ENCODE measurements around the gene KCNK3.
"Not testable (repeated sequence)": the region's sequence is repeated elsewhere in the genome, so short reads cannot be mapped to it uniquely, and the experiment has no call there.

KCNK3 gene

GRCh38 chr2:26756337-26756736 is 63.8 kb downstream of the KCNK3 start:
- DNase-seq (ENCODE audit: low read depth in 3 of 3), result no peak

- no peak for DNase-seq (ENCODE audit: low read depth in 3 of 3)
These were observed 65.6 kb downstream of the KCNK3 start for GRCh38 chr2:26757873-26758789.

- DNase-seq (ENCODE audit: low read depth in 3 of 3), result no peak
These were observed 66.3 kb downstream of the KCNK3 start for GRCh38 chr2:26758790-26759321.

GRCh38 chr2:26759845-26760244 is 67.3 kb downstream of the KCNK3 start:
- no peak for DNase-seq (ENCODE audit: low read depth in 3 of 3)

DNA sequence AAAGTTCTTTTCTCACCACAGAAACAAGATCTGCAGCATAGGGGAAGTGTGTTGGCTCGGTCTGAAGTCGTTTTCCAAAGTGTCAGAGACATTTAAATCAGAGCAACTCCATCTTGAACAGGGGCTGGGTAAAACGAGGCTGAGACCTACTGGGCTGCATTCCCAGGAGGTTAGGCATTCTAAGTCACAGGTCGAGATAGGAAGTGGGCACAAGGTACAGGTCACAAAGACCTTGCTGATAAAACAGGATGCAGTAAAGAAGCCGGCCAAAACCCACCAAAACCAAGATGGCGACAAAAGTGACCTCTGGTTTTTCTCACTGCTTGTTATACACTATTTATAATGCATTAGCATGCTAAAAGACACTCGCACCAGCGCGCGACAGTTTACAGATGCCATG is 68.5 kb downstream of the KCNK3 start:
- not testable (repeated sequence) for DNase-seq (ENCODE audit: low read depth in 3 of 3)

DNA sequence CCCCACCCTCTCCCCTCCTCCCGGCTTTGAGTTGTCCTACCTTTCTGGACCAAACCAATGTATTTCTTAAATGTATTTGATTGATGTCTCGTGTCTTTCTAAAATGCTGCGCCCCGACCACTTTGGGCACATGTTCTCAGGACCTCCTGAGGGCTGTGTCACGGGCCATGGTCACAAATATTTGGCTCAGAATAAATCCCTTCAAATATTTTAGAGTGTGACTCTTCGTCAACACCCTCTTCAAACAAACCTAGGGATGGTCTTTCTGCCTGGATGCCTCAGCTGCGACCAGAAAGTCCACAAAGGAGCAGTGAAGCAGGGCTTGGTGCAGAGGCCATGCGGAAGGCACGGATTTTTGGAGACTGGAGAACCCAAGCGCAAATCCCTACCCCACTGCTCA is 70.5 kb downstream of the KCNK3 start:
- no peak for DNase-seq (ENCODE audit: low read depth in 3 of 3)

GRCh38 chr2:26764078-26764887 is 71.8 kb downstream of the KCNK3 start, which contains the start of gene SLC35F6:
Gene SLC35F6, plus strand, starts transcription at chr2:26764284. Its CDS starts 66 bp downstream, at chr2:26764350.
- DNase-seq (ENCODE audit: low read depth in 3 of 3), result peak; percentile 58 to 76 (median 67)

GRCh38 chr2:26764906-26765305 is 72.4 kb downstream of the KCNK3 start:
- no peak for DNase-seq (ENCODE audit: low read depth in 3 of 3)

GRCh38 chr2:26765475-26766200 is 73.1 kb downstream of the KCNK3 start:
- DNase-seq (ENCODE audit: low read depth in 3 of 3), result no peak

DNA sequence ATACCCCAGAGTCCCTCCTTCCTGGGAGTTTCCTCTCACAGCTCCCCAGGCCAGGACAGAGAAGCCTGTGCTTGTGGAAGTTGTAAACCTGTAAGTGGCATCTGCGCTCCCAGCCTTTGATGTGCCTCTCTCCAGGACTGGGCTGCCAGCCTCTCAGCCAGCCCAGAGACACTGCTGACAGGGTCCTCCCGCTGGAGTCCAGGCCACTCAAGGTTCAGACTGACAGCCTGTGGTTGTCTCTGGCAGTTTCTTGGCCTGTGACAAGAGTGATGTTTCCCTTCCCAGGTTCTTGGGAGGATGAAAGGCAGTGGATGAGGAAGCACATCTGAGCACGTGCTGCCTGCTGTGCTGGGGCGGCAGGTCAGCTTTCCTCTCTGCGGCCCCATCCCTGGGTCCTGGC is 74.6 kb downstream of the KCNK3 start:
- no peak for DNase-seq (ENCODE audit: low read depth in 3 of 3)

DNA sequence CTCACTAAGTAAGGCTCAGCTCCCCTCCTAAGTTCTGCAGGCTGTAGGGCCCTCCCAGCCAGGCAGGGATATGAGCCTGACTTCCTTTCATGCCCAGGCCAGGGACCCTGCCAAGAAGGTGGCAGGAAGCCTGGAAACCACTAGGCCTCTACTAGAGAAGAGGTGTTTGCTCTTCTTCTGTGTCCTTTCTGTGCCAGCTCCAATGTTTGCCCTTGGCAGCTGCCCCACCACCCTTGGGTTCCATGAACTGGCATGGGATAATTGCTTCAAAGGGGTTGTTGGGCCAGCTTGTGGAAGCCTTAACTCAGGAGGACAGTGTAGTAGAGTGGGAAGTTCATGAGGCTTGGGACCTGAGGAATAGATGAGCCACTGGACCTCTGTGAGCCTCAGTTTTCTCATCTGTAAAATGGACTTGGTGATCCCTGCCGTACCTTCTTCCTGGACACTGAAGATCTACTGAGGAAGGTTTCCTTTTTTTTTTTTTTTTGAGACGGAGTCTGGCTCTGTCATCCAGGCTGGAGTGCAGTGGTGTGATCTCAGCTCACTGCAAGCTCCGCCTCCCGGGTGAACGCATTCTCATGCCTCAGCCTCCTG is 75.5 kb downstream of the KCNK3 start:
- DNase-seq (ENCODE audit: low read depth in 3 of 3), result no peak

GRCh38 chr2:26768759-26769088 is 76.2 kb downstream of the KCNK3 start:
- DNase-seq (ENCODE audit: low read depth in 3 of 3), result no peak

GRCh38 chr2:26769089-26769761 is 76.7 kb downstream of the KCNK3 start:
- DNase-seq (ENCODE audit: low read depth in 3 of 3), result no peak

DNA sequence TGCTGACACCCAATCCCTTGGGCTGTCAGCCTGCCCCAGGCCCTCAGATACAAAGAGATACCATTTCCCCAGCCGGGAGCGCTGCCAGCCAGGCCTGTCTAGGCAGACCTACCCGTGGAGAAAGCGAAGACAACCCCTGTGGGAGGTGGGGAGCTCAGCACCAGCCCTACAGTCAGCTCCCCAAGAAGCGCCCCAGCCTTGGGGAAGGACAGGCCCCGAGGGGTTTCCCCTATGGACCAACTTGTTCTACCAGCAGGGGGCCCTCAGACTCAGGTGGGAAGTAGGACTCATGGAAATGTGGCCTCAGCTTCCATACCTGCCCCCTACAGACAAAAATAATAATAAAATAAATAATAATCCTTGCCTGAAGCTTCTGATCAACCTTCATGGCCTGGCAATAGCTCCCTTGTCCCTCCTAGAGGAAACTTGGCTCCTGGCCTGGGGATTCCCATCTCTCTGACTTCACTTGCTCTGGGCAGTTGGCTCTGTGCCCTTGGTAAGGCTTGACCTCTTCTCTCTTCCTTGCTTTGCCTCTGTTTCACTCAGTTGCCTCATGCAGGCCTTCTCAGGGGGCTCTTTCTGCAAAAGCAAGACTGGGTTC is 78.6 kb downstream of the KCNK3 start:
- DNase-seq (ENCODE audit: low read depth in 3 of 3), result no peak

DNA sequence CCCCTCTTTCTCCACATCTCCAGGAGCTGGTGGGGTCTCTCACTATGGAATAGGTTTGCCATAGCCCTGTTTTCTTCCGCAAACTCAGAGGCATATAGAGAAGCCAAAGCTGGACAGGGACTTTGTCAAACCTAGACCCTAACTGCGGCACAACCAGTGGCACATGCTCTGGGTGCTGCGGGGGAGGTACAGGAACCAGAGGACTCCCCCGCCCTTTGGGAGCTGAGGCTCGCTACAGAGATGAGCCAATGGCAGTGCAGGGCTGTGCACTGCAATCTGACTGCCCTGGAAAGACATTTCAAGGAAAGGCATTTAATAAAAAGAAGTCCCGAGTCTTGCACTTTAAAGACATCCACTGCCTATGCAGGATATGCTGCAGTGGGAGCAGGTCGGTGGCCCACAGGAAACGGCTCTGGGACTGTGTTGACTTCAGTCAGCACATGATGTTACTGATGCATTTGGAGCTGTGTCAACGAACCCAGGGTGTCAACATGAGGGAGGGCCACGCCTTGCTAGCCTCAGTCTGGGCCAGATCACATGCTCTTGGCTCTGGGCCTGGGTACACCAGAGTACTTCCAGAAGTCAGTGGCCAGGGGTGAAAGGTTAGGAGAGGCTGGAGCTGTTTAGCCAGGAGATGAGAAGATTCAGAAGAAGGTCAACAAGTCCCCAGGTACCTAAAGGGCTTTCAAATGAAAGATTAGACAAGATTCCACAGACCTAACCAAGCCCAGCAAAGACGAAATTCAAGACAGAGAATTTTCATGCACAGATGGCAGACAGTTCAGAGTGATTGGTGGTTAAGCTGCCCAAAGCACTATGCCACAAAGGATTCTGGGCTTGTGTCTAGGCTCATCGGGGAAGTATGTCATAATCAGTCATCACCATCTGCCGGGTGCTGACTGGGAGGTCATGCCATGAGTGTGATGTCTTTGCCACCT is 79.8 kb downstream of the KCNK3 start:
- no peak for DNase-seq (ENCODE audit: low read depth in 3 of 3)

DNA sequence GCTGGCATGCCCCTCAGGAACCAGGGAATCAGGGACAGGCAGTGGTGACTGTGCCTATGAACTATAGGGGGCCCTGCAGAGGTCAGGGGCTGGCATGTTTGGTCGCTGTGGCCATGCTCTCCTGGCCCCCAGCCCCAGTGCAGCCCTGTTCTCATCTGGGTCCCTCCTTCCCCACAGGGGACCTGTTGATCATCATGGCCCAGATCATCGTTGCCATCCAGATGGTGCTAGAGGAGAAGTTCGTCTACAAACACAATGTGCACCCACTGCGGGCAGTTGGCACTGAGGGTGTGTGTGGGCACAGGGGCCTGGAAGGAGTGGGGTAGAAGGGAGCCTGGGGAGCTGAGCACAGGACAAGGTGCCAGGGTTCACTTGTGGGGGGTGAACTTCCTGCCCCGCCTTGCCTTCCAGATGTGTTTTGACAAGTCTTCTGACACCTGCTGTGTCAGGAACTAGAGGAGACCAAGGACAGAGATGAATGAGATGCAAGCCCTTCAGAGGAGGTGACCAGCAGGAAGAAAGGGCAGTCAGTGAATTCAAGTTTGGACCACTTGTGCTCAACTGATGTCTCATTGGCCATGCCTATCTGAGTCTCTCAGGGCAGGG is 83.8 kb downstream of the KCNK3 start:
- no peak for DNase-seq (ENCODE audit: low read depth in 3 of 3)

- DNase-seq (ENCODE audit: low read depth in 3 of 3), result no peak
These were observed 85.6 kb downstream of the KCNK3 start for GRCh38 chr2:26778098-26778497.

DNA sequence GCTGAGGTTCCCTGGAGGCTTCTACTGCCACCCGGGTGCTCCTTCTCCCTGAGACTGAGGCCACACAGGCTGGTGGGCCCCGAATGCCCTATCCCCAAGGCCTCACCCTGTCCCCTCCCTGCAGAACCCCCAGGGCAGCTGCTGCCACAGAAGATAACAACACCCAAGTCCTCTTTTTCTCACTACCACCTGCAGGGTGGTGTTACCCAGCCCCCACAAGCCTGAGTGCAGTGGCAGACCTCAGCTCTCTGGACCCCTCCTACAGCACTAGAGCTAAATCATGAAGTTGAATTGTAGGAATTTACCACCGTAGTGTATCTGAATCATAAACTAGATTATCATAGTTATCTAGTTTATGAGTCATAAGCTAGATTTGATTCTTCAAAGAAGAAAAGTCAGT is 86.0 kb downstream of the KCNK3 start:
- DNase-seq (ENCODE audit: low read depth in 3 of 3), result no peak

GRCh38 chr2:26780203-26780760 is 87.8 kb downstream of the KCNK3 start:
- DNase-seq (ENCODE audit: low read depth in 3 of 3), result no peak

Data from stimulated activated CD4-positive, alpha-beta T cell treated with anti-CD3 and anti-CD28 coated beads, TNF-alpha, amount 100 ng/mL, for 48 hours (primary cell).